MM.1S (cell line): Measurements from ENCODE around the gene TJP2.

Experiments
- CTCF ChIP-seq: fragments of 300-600 bp; sonication (generic); IDR thresholded peaks from 2 replicates; pipeline ENCODE4 v1.5.1; 2016; ENCODE audit warnings: antibody characterized with exemption, low read length, mixed read lengths
- EZH2 ChIP-seq: fragments of 300-600 bp; sonication (generic); optimal IDR thresholded peaks from 2 replicates; pipeline ENCODE3; 2017; ENCODE audit warnings: low read depth, mild to moderate bottlenecking, antibody characterized with exemption, low read length, mixed read lengths

DNA sequence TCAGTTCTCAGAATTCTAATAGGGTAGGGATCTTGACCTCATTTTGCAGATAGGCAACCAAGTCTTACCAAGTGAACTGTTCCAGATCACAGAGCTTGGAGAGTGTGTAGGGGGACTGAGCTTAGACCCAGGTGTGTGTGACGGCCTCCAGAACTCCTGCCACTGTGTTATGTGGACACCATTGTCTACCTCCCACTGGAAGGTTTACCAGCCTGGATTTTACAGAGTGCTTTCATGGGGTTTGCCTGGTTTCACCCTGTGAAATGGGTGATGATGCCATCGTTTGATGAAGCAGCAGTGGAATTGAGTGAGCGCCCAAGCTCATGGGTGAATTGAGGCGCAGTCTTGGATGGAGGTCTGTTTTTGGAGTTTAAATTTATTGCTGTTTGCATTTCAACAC lies 23.6 kb downstream of the TJP2 start:
- TF ChIP-seq CTCF (no peak), EZH2 (no peak)
